ENCODE data around the gene HTT. TPM values are rescaled to one million over a fixed set of nuclear protein-coding genes. Genes with fewer than 3 reads are reported as not detected.

HTT gene
- total RNA-seq, 1 donor from 2014 or later = 65.2 TPM

DNA sequence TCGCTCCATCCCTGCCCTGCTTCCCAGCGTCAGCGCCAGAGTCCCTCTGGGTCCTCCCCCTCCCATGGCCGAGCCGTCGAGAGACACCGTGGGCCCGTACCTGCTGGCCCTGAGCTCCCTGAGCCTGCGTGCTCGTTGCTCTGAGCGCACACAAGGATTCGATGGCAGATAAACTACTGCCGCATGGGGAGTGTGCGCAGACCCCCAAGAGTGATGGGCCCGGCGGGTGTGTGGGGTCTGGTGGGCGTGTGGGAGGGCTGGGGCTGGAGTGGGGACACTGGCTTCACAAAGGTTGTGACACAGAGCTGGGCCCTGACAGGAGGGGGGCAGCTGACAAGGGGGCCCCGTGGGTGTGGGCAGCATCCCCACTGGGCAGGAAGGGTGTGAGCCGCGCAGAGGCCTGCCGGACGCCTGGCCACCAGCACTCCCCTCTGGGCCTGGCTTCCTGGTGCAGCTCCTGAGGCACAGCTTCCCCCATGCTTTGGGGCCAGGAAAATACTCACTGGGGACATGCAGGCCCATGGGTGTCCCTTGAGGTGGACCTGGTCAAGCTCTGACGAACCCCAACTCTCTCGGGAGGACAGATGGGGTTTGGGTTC lies 213.6 kb downstream of the HTT start:
- Mint-ChIP-seq H3K4me3 (ENCODE audit: unreplicated experiment) (no peak overlapping the region), H3K9me3 (ENCODE audit: unreplicated experiment) (no peaks in the 10 kb centered on the region), H3K27me3 (ENCODE audit: low read depth, unreplicated experiment) (peaks cover 25% of the 10 kb centered on the region), H3K36me3 (ENCODE audit: low read depth, unreplicated experiment) (no peaks in the 10 kb centered on the region), H3K4me1 (ENCODE audit: low read depth, unreplicated experiment) (peaks cover 5% of the 10 kb centered on the region), H3K27ac (ENCODE audit: unreplicated experiment) (no peak overlapping the region)
- TF ChIP-seq EZH2 (IDR thresholded peaks at IDR 0.05; ENCODE audit: insufficient read depth, low read length) = no peak
- TF ChIP-seq, protein P1, sequence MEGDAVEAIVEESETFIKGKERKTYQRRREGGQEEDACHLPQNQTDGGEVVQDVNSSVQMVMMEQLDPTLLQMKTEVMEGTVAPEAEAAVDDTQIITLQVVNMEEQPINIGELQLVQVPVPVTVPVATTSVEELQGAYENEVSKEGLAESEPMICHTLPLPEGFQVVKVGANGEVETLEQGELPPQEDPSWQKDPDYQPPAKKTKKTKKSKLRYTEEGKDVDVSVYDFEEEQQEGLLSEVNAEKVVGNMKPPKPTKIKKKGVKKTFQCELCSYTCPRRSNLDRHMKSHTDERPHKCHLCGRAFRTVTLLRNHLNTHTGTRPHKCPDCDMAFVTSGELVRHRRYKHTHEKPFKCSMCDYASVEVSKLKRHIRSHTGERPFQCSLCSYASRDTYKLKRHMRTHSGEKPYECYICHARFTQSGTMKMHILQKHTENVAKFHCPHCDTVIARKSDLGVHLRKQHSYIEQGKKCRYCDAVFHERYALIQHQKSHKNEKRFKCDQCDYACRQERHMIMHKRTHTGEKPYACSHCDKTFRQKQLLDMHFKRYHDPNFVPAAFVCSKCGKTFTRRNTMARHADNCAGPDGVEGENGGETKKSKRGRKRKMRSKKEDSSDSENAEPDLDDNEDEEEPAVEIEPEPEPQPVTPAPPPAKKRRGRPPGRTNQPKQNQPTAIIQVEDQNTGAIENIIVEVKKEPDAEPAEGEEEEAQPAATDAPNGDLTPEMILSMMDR (IDR thresholded peaks at IDR 0.05; ENCODE audit: insufficient read depth, low read depth, low read length) = no peak
- Histone ChIP-seq H3K4me3 (ENCODE audit: insufficient read depth, low read depth, low read length) (no peak overlapping the region), H3K4me1 (ENCODE audit: insufficient read depth, low read length) (peaks cover 17% of the 10 kb centered on the region), H3K9ac (ENCODE audit: low read length) (no peak overlapping the region), H3K27me3 (ENCODE audit: insufficient read depth, low read length) (peaks cover 5% of the 10 kb centered on the region), H3K36me3 (ENCODE audit: insufficient read depth, low read length) (no peaks in the 10 kb centered on the region), H3K9me3 (ENCODE audit: insufficient read depth, low read depth, low read length) (no peaks in the 10 kb centered on the region), H4K20me1 (ENCODE audit: insufficient read depth, low read length) (no peaks in the 10 kb centered on the region), H2AFZ (ENCODE audit: low read depth, low read length) (no peak overlapping the region), H3K79me2 (ENCODE audit: insufficient read depth, low read length) (no peaks in the 10 kb centered on the region), H3K27ac (ENCODE audit: low read depth, low read length) (no peak overlapping the region), H3K4me2 (ENCODE audit: low read length) (no peak overlapping the region)
- DNase-seq (ENCODE audit: low read depth) = no peak
- FAIRE-seq = no peak

DNA sequence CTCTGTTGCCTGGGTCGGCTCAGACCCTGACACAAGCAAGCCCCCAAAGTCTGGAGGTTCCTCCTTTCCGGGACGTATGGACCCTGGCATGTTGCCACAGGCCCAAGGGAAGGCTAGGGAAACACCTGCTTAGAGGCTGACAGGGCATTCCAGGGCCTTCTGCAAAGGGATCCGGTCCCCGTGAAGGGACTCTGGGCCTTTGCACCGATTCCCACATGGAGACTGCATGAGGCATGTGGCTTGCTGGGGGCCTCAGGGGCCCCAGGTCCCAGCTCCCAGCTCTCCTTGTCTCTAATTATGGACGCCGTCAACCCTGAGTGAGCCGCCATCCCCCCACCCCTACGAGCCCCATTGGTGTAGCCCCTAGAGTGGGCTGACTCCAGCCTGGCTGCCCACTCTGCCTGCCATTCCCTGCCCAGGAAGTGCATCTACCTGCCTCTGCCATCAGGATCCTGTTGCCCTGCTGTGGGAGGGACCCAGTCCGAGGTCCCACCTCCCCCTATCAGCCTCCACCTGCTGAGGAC lies 214.2 kb downstream of the HTT start:
- no peak for FAIRE-seq
- H3K27ac Mint-ChIP-seq (ENCODE audit: unreplicated experiment) = no peak overlapping the region
- Histone ChIP-seq H3K4me2 (ENCODE audit: low read length) (no peak overlapping the region), H3K79me2 (ENCODE audit: insufficient read depth, low read length) (peaks cover 4% of the 10 kb centered on the region), H3K4me3 (ENCODE audit: insufficient read depth, low read depth, low read length) (no peak overlapping the region), H2AFZ (ENCODE audit: low read depth, low read length) (no peak overlapping the region), H3K36me3 (ENCODE audit: insufficient read depth, low read length) (no peaks in the 10 kb centered on the region), H3K9ac (ENCODE audit: low read length) (no peak overlapping the region), H4K20me1 (ENCODE audit: insufficient read depth, low read length) (no peaks in the 10 kb centered on the region), H3K27me3 (ENCODE audit: insufficient read depth, low read length) (peaks cover 5% of the 10 kb centered on the region), H3K4me1 (ENCODE audit: insufficient read depth, low read length) (peaks cover 20% of the 10 kb centered on the region), H3K9me3 (ENCODE audit: insufficient read depth, low read depth, low read length) (no peaks in the 10 kb centered on the region), H3K27ac (ENCODE audit: low read depth, low read length) (no peak overlapping the region)
- H3K27me3 Mint-ChIP-seq (ENCODE audit: low read depth, unreplicated experiment) = peaks cover 19% of the 10 kb centered on the region
- H3K4me3 Mint-ChIP-seq (ENCODE audit: unreplicated experiment) = no peak overlapping the region
- no peak for DNase-seq (ENCODE audit: low read depth)
- H3K9me3 Mint-ChIP-seq (ENCODE audit: unreplicated experiment) = no peaks in the 10 kb centered on the region
- H3K36me3 Mint-ChIP-seq (ENCODE audit: low read depth, unreplicated experiment) = no peaks in the 10 kb centered on the region
- H3K4me1 Mint-ChIP-seq (ENCODE audit: low read depth, unreplicated experiment) = peaks cover 5% of the 10 kb centered on the region
- no peak for TF ChIP-seq EZH2 (IDR thresholded peaks at IDR 0.05; ENCODE audit: insufficient read depth, low read length)
- TF ChIP-seq, protein P1 (IDR thresholded peaks at IDR 0.05; ENCODE audit: insufficient read depth, low read depth, low read length) = no peak

DNA sequence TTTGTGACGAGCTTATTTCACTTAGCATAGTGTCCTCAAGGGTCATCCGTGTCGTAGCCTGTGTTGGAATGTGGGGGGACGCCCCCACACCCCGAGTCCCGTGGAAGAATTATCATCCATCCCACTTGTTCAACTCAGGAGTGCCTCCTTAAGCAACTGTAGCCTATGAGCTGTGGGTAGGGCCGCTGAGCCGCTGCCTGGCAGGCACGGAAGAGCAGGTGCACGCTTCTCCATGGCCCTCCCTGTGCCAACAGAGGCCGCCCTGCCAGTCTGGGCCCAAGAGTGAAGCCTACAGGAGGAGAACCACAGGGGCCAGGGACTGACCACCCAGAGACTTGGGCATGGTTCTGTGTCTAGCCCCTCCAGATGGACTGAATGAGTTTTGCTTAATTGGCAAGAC lies 216.0 kb downstream of the HTT start:
- DNase-seq (ENCODE audit: low read depth) (no peak), FAIRE-seq (no peak)
- H3K9me3 ChIP-seq (ENCODE audit: insufficient read depth, low read depth, low read length) = no peaks in the 10 kb centered on the region
- H3K36me3 Mint-ChIP-seq (ENCODE audit: low read depth, unreplicated experiment) = no peaks in the 10 kb centered on the region
- H3K27ac Mint-ChIP-seq (ENCODE audit: unreplicated experiment) = no peak overlapping the region
- H3K27ac ChIP-seq (ENCODE audit: low read depth, low read length) = no peak overlapping the region
- H3K4me2 ChIP-seq (ENCODE audit: low read length) = no peak overlapping the region
- H4K20me1 ChIP-seq (ENCODE audit: insufficient read depth, low read length) = peaks cover 14% of the 10 kb centered on the region
- H3K4me3 Mint-ChIP-seq (ENCODE audit: unreplicated experiment) = no peak overlapping the region
- no peaks in the 10 kb centered on the region for H3K9me3 Mint-ChIP-seq (ENCODE audit: unreplicated experiment)
- no peak overlapping the region for H3K9ac ChIP-seq (ENCODE audit: low read length)
- H3K27me3 Mint-ChIP-seq (ENCODE audit: low read depth, unreplicated experiment) = peaks cover 15% of the 10 kb centered on the region
- H3K4me1 Mint-ChIP-seq (ENCODE audit: low read depth, unreplicated experiment) = peaks cover 5% of the 10 kb centered on the region
- peaks cover 5% of the 10 kb centered on the region for H3K27me3 ChIP-seq (ENCODE audit: insufficient read depth, low read length)
- peaks cover 25% of the 10 kb centered on the region for H3K4me1 ChIP-seq (ENCODE audit: insufficient read depth, low read length)
- H3K4me3 ChIP-seq (ENCODE audit: insufficient read depth, low read depth, low read length) = no peak overlapping the region
- no peaks in the 10 kb centered on the region for H3K36me3 ChIP-seq (ENCODE audit: insufficient read depth, low read length)
- no peak overlapping the region for H2AFZ ChIP-seq (ENCODE audit: low read depth, low read length)
- no peak for TF ChIP-seq EZH2 (IDR thresholded peaks at IDR 0.05; ENCODE audit: insufficient read depth, low read length)
- TF ChIP-seq, protein P1 (IDR thresholded peaks at IDR 0.05; ENCODE audit: insufficient read depth, low read depth, low read length) = no peak
- peaks cover 20% of the 10 kb centered on the region for H3K79me2 ChIP-seq (ENCODE audit: insufficient read depth, low read length)

All from astrocyte (in vitro differentiated cells and primary cell).